HS-27A (cell line): ENCODE measurements around the gene ANKS3.

ENCODE experiments used
- DNase-seq: peaks from one replicate; pipeline ENCODE4 v3.0.0-alpha.2; 2012; ENCODE audit warnings: low read depth, missing footprints

Gene ANKS3

DNA sequence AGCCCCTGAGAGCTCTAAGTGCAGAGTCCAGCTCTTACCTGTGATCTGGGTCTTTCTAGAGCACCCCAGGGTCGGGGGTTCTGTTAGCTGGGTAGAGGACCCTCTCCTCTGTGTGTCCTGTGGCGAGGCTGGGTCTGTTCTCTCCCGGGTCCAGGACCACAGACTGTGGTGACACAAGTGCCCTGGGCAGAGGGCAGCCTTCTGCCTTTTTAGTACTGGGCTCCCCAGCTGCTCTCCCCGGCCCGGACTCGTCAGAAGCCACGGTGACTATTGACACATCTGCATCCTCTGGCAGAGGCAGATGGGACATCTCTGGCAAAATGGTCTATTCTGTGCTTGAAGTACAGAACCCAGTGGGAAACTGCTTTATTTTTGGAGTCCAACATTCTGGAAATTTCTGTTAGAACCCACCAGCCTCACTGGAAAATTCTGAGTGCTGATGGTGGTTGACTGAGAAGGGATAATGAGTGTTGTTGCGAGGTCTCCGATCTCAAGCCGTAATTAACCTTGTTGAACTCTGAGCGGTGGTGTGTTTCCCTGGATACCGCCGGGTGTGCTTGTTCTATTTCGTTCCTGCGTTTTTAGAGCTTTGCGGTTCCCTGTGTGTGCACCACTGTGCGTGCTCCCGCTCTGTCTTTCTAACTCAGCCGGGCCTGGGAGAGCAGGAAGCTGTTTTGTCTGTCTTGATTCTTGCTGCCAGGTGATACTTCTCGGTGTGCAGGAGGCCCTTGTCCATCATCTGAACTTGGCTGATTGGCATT, 66.7 kb downstream of the ANKS3 start:
- no peak for DNase-seq

DNA sequence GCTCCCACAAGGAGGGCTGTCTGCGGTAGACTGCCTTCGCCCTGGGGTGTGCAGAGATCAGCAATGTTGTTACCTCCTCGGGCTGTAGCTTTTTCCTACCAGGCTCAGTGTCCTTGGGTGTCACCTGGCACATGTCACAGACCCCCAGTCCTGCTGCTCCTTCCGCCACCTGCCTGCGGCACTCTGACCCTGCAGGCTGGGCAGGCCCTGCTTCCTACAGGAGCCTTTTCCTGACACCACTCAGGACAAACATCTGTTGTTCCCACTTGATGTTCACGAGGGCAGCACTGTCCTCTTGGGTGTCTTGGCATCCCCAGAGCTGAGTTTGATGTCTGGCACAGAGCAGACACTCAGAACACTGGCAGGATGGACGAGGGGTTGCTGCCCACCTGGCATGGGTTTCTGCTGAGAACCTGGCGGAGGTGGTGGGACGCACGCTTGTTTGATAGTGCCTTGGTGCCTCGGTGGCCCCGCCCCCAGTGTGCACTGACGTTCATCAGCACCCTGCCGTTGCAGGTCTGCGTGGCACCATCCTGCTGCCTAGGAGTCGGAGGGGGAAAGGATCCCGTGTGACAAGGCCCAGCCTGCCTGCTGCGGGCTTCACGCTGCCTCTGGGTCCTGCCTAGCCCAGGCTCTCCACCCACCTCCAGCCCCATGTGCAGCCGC, 67.4 kb downstream of the ANKS3 start:
- DNase-seq, result no peak

DNA sequence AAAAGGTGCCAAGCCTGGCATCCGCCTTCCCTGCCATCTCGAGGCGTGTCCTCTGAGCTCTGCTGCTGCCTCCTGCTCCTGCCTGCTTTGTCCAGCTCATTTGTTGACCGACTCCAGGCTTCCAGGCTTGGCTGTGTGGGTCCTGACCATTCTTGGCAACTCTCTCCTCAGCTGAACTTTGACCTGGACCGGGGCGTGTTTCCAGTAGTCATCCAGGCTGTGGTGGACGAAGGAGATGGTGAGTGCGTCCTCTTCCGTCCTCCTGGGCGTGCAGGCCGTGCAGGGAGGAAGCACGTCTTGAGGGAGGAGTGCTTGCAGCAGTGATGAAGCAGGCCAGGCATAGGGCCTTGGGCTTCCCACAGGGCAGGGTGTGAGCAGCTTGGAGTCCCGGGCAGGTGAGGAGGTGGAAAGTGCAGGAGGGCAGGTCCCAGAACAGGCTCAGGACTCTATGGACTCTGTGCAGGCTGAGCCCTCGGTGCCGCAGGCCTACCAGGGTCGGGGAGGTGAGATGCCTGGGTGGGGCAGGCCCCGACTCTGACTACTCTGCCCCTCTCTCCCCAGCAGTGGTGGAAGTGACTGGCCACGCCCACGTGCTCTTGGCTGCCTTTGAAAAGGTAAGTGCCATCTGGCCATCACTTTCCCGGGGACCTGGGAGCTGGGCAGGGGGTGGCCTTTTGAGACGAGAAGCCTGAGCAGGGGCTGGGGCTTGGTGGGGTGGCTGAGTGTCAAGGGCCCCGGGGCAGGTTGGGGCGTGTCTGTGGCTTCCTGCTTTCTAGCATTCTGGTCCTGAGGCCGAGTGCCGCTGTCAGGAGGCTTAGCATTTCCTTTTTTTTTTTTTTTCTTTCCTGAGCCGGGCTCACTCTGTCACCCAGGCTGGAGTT, 69.3 kb downstream of the ANKS3 start:
- DNase-seq, result no peak

DNA sequence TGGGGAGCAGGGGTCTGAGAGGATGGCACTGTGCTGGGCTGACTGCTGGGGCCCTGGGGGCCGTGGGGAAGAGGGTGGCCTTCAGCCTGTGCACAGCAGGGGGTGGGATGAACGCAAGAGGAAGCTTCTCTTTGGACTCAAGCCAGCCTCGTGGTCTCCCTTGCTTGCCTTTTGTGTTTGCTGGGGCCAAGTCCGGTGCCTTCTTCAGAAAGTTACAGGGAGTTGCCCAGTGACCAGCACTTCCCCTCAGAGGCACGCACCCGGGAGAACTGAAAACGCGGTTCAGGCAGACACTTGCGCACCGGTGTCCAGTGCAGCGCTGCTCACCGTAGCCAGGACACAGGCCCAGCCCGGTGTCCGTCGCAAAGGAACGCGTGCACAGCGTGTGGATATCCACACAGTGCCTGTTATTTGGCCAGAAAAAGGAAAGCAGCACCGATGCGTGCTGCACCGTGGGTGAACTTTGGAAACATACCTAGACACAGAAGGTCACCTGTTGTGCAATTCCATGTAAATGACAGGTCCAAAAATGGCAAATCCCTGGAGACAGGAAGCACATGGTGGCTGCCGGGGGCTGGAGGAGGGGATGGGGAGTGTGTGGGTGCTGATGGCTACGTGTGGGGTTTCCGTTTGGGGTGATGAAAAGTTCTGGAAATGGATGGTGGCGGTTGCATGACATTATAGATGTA, 70.2 kb downstream of the ANKS3 start:
- DNase-seq, result no peak

DNA sequence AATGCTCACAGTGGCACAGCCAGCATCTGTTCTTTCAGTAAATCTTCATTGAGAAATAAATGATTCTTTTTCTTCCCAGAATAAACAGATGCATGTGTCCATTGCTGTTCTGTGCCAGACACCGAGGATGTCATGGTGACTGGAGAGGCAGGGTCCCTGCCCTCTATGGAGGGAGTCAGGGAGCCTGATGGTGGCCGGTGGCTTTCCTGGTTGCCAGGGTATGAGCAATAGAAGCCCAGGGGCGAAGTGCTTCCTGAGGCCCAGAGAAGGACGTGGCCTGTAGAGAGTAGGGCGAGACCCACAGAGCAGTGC, 70.7 kb downstream of the ANKS3 start:
- no peak for DNase-seq

DNA sequence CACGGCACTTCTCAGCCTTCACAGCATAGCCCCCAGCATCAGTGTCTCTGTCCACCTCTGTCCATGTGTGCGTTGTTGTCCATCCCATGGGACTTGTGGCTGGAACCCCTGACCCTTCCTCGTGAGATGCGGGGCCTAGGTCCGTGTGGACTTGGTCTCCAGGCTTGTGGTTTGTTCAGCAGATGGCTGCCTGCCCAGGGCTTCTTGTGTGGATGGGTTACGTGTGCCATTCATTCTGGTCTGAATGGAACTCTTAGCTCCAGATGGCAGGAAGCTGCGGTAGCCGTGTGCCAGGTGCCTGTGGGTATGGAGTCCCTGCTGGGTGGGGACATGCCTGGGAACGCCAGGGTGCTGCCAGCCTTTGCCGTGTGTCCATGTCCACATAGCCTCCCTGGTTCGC, 72.4 kb downstream of the ANKS3 start:
- no peak for DNase-seq

DNA sequence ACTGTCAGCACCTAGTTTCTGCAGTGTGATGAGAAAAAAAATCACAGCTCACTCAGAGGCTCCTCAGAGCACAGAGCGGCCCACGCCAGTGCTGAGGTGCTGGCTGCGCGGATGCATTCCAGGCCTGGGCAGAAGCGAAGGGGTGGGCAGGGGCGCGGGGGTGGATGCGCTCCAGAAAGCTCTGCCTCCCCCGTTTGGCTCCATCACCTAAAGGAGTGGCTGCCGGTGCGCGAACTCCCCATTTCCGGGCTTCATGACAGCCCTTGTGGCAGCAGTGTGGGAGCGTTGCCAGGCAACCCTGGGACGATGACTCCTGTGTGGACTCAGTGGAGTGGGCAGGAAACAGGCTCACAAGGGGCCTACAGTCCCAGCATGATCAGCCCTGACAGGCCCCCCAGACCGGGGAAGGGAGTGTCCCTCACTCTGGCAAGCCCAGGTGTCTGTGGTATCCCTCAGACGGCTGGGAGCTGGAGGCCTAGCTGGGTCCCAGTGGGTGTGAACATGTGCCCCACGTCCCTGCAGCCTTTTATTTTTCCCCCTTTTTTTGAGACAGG, 73.5 kb downstream of the ANKS3 start:
- DNase-seq, result no peak

DNA sequence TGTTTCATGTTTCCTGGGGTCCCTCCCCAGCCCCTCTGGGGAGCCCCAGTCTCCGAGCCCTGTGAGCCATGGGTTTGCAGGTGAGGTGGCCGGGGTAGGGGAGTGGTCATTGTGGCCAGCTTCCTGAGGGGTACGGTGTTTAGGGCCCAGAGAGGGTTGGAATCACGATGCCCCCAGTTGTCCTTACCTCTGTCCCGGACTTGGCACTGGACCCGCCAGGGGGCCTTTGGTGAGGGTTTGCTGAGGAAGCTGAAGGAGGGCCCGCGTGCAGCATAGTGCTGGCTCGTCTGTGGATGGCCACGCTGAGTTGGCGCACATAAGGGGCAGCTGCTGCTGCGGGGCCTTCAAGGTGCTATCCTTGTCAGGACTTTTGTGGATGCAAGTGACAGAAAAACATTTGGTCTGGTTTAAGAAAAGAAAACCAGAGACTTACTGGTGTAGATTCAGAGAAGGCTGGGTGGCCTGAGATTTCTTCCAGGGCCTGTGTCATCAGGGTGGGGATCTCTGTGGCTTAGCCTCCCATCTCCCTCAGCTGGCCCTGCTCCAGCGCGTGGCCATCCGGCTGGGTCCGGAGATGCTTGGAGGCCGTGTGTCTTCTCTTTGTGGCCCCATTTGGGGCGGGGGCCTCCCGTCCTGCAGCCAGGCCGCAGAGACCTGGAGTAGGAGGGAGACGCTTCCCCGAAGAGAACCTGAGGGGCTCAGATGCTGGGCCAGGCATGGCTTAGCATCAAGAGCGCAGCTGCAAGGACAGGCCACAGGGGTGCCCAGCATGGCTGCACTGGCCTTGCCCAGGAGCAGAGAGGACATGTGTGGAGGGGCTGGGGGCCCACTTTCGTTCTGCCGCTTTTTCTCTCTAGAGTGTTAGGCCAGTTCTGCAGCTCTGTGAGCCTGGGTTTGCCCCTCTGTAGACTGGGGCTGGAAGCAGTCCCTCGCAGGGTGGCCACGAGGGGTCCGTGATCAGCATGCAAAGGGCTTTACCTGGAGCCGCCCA, 74.4 kb downstream of the ANKS3 start:
- DNase-seq, result no peak

DNA sequence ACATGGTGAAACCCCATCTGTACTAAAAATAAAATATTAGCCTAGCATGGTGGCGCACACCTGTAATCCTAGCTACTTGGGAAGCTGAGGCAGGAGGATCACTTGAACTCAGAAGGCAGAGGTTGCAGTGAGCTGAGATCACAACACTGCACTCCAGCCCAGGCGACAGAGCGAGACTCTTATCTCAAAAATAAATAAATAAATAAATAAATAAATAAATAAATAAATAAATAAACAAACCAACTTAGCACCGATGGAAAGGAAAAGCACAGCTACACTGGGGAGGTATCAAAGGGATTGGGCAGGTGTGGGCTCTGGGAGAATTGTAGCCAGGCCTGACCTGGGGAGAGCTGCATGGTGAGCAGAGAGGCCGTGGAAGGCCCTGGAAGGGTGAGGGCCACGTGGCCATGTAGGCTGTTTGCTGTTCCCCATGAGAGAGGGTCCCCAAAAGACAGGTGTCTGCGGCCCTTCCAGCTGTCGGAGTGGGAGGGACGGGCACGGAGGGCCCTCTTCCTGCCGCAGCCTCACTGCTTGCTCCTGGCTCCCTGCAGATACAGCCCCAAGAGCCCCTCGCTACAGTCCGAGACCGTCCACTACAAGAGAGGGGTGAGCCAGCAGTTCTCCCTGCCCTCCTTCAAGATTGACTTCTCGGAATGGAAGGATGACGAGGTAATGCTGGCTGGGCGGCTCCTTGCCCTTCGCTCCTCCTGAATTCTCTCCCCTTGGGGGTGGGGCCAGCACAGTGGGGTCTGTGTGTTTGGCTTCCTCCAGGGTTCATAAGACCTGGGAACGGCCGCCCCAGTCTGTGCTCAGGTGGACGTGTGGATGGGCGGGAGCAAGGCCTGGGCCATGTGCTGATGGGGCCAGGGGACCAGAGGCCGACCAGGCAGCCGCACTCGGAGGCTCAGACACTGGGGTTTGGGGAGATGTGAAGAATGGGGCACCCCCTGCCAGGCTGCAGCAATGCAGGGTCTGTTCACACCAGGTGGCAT, 77.1 kb downstream of the ANKS3 start:
- DNase-seq, result no peak

DNA sequence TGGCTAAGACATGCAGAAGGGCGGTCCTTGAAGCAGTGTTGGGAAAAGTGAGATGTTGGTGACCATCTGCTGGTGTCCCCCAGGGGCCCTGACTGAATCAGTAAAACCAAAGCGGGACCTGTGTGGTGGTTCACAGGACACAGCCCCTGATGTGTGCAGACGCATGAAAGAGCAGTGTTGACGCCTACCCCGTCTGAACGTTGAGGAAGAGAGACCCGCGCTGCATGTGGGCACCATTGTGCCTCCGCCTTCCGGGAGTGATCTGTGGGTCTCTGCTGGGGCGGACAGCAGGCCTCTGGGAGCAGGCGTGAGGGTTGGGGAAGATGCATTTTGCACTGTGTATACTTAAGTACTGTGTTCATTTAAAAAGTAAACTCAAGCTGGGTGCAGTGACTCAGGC, 77.8 kb downstream of the ANKS3 start:
- no peak for DNase-seq

DNA sequence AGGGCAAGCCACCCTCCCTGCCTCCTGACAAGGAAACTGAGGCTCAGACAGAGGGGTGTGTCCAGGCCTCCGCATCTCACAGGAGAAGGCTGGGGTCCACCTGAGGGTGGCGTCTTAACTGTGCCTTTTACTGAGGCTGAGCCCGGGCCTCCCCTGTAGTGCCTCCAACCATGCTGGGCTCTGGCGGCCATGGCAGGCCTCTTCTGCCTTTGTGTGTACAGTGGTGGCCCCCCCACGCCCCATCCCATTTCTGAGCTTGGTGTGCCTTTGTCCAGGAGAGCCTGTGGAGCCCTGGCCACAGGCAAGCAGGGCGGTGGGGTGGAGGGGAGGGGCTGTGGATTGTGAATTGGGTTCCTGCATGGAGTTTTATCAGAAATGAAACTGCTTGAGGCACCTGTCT, 78.3 kb downstream of the ANKS3 start:
- no peak for DNase-seq

DNA sequence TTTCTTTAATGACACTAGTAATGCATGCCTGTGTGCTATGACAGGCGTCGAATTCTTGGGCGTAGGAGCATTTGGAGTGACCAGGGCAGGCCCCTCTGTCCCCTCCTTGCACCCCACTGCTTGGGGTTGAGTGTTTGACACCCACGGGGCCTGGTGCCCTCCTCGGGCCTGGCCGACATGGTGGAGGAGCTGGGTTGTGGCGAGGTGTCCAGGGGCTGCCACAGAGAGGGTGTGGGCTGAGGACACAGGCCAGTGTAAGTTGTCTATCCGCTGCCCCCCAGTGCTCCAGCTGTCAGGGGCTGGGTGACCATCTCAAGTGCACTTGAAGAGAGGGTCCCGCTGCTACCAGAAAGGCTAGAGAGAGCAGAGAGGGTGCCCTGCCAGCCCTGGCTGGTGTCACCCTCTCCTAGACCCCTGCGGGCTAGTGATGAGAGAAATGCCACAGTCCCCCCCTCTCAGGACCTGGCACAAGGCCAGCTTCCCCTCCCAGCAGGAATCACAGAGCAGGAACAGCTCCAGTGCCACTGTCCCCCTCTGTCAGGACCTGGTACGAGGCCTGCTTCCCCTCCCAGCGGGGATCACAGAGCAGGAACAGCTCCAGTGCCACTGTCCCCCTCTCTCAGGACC, 79.0 kb downstream of the ANKS3 start:
- no peak for DNase-seq

DNA sequence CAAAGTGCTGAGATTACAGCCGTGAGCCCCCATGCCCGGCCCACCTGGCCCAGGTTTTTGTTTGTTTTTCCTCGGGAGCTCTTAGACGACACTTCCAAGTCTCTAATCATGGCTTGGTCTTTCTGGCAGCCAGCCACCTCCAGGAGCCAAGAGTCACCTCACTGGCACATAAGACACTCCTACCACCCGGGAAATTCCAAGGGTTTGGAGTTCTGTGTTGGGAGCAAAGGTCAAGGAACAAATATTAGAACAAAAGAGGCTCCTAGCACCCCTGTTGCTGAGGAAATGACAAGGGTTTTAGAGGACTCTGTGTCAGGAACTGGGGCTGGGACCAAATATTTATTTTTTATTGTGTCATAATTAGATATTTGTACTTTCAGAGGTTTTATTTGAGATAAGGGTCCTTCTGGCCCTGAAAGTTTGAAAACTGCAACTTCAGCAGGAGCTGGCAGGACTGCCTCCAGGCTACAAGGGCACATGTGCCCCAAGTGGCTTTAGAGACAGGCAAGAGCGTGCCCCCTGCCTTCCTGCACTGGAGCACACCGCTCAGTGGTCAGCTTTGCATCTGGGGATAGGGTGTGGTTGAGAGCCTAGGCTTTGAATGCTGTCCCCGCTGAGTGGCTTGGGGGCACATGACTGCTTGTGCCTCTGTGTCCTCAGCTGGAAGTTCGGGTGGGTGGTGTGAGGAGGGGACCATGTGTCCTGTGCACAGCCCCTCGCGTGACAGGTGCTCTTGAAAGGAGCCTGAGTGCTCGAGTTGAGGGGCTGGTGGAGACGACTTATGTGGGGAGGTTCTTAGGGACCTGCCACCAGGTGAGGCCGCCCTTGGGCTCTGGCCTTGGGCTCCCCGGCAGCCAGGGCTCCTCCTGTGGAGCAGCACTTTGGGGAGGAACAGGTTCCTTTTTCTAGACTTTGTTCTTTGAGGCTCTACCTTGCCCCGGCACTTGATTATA, 79.8 kb downstream of the ANKS3 start:
- no peak for DNase-seq

DNA sequence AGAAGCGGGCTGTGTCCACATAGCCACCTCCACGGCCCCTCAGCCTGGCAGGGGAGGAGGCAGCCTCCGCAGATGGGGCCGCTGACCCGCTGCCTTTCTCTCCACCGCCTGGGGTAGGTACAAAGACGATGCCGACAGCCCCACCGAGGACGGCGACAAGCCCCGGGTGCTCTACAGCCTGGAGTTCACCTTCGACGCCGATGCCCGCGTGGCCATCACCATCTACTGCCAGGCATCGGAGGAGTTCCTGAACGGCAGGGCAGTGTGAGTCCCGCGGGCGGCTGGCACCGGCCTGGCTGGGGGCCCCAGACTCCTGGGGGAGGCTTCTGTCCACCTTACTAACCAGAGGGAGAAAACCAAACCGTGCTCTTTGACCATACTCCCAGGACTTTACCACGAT, 81.5 kb downstream of the ANKS3 start:
- DNase-seq, result no peak

DNA sequence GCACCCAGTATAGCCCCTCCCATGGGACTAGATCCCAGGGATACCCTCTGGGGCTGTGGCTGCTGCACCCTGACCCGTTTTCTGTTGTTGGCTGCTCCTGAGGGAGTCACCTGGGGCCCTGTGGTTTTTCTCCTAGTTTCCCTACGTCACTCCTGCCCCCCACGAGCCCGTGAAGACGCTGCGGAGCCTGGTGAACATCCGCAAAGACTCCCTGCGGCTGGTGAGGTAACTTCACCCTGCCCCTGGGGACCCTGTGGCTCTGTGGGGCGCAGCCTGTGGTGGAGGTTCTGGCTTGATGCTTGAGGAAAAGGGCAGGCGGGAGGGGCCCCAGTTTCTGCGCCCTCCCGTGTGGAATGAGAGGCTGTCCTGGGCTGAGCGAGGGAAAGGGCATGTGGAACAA, 82.2 kb downstream of the ANKS3 start:
- no peak for DNase-seq

DNA sequence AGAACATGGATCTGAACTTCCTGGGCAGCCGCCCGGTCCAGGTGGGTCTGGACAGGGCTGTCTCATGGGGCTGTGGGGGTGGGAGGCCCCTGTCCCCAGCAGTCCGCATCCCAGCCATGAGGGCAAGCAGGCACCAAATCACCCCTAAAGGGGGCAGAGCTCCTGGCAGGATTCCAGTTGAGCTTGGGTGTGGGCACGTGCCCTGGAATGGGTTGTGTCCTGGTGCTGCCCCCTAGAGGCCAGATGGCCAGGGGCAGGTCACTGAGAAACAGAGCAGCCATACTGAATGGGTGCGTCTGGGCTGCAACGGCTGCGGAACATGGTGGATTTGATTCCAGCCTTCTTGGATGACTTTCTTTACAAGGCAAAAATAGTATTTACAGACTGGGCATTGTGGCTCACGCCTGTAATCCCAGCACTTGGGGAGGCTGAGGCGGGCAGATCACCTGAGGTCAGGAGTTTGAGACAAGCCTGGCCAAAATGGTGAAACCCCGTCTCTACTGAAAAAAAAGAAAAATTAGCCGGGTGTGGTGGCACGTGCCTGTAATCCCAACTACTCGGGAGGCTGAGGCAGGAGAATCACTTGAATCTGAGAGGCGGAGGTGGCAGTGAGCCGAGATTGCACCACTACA, 83.5 kb downstream of the ANKS3 start:
- peak; percentile 19 for DNase-seq

DNA sequence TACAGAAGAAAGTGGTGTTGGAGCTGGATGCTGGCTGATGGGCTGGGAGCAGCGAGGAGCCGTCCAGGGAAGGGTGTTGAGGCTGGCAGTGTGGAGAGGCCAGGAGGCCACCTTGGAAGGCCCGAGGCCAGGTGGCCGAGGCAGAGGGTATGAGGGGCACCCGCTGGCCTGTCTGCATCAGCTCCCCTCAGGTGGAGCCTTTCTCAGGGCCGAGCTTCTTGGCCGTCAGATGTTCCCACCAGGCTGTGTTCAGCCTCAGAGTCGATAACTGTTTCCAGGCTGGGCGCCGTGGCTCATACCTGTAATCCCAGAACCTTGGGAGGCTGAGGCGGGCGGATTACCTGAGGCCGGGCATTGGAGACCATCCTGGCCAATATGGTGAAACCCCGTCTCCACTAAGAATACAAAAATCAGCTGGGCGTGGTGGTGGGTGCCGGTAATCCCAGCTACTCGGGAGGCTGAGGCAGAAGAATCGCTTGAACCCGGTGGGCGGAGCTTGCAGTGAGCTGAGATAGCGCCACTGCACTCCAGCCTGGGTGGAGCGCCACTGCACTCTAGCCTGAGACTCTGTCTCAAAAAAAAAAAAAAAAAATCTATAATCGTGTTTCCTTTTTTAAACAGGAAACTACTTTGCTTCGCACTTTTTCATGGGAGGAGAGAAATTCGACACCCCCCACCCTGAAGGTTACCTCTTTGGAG, 84.2 kb downstream of the ANKS3 start:
- no peak for DNase-seq
